Effector CD4-positive, alpha-beta T cell (primary cell): ENCODE data around the gene ZNF214. TPM values are rescaled to one million over a fixed set of nuclear protein-coding genes. Genes with fewer than 3 reads are reported as not detected.

Source experiments
- DNase-seq: peaks from one replicate; pipeline ENCODE4 v3.0.0-alpha.2; 2020
- total RNA-seq: gene quantifications from one replicate; lab custom pipeline; 2026; lab: John Stamatoyannopoulos, UW

ZNF214 gene
- not detected for total RNA-seq

DNA sequence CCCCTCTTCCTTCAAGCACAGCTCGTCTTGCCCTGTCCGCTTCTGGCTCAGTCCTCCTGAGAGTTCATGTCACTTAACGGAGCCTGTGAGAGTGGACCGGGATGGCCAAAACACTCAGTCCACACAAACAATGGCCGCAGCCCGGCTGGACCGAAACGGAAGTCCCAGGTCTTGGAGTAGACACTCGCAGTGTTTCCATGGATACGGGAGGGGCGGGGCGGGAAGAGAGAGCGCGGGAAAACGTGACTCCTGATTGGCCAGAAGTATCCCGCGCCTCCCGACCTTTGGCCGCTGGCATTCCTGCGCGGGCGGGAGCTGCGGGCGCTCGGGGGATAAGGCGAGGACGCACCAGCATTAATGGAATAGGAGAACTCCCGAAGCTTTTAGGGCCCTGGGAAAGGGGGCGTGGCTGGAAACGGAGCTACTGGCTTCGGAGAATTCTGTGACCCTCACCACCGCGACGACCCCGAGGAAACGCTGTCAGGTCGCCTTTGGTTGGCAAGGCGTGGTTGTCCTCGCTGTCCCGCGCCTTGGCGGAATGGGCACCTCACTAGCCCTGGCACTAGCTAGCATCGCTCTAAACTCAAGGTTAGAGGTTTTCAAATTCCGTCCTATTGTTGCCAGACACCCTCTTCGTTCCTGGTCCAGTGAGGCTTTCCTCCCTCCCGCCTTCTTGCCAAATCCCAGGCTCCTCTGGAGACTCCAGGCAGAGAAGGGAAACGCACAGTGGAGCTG, at the start of gene ZNF214, which contains the start of gene NLRP14:
ZNF214 (minus strand) TSS at position 164 of the 735 bp plus-strand sequence. CDS start 17,511 bp downstream, outside the sequence.
NLRP14 (plus strand) TSS at position 297 of the 735 bp plus-strand sequence. CDS start 18,108 bp downstream, outside the sequence.
- no peak for DNase-seq

DNA sequence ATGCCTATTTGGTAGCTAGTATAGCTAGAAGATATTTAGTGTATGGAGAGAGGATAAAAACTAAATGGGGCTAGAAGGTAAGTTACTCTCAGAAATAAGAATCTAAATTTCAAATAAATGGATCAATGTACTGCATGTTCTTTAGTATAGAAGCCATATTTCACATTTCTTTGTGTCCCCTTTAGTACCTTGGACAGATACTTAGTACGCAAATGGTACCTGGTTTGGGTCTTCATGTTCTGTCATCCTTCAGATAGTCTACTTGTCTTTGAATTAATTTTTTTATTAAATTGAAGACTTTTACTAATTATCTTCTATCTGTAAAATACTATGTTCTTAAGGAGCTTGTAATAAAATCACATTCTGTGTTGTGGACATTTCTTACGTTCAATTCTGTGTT, 42.4 kb upstream of the ZNF214 start:
- DNase-seq = no peak

DNA sequence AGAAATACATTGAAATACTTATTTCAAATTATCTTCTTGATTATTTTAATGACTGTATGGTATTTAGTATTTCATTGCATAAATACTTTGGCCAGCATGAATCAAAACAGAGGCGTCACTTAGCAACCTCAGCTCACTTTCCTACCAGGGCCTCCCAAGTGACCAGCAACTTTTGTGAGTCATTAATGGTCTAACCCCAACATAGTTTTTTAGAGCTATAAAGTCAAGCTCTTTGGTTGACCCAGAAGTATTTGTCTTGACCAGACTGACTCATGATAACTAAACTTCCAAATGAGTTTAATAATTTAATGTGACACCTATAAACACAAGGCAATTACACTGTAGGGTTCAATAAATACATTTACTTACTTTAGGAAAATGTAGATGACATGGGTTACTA, 40.7 kb upstream of the ZNF214 start:
- DNase-seq = no peak

DNA sequence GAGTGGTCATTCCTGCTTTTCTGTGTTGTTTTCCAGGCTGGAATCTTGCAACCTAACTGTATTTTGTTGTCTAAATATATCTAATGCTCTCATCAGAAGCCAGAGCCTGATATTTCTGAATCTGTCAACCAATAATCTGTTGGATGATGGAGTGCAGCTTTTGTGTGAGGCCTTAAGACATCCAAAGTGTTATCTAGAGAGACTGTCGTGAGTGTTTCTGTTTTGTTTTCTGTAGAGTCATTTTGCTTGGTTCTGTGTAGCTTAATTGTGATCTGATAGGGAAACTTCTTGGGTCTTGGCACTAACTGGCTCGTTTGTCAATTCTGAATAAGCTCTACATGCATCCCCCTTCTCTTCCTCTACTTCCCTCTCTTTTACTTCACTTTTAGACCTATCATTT, 37.5 kb upstream of the ZNF214 start:
- DNase-seq = no peak

DNA sequence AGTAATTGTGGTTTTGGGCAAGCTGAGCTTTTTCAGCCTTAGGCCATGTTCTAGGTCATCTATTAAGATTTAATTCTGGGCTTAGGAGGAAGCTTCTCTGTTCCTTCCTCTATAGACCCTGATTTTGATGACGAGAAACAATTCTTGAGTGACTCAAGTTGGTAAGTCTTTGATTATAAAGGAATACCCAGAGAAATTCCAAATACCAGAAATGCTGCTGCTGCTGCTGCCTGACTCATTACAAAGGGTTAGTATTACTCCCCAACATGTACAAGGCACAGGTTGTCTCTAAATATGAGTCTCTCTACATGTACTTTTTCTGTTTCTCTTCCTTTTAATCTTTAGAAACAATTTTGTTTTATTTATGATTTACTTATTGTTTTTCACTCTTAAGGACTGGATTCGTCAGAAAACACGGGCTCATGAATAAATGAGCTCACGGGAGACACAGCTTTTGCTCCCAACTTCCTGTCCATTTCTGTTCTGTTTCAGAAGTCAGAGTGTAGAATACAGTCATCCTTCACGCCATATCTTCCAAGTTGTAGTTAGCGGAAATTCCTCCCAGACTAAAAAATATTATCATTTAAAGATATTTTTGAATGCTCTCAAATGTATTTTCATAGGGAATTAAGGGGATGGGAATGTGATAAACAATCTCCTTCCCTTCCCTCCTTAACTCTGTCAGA, 36.8 kb upstream of the ZNF214 start:
- DNase-seq = no peak

DNA sequence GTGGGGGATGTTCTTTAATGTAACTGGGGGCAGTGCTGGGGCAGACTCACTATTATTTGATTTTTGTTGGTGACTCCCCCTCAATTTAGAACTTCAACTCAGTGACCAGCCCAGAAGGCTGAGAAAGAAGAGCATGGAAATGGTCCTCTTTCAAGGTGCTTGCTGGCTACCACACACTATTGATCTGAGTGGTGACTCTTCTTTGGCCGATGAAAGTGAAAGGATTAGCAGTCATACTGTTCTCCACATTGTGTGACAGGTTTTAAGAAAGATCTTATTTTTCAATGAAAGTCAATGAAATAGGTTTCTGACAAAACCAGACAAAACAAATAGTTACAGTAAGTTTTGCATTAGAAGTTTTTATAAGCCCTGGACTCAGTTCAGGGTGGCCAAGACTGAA, 30.0 kb upstream of the ZNF214 start:
- no peak for DNase-seq

DNA sequence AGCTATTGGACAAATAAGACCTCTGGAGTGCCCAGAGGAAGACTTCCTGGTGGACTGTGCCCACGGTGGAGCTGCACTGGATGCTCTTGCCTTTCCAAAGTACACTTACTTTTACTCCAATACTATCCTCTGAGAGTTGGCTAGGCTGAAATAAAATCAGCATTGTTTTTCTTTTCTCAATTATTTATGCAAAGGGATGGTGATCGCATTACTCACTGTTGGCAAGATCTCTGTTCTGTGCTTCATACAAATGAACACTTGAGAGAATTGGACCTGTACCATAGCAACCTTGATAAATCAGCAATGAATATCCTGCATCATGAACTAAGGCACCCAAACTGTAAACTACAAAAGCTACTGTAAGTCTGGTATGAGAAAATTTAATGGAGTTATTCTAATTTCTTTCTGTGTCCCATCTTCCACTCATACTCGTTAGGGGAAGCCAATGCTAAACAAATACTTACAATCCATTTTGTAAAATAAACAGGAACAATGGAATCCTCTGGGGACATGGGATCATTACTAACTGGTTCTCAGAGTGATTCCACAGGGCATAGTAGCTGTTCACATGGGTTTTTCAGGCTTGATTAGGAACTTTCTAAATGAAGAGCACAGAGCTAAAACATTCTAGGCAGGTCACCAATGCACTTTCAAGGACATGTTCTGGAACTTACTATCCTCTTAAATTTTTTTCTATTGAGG, 26.5 kb upstream of the ZNF214 start:
- DNase-seq = no peak

DNA sequence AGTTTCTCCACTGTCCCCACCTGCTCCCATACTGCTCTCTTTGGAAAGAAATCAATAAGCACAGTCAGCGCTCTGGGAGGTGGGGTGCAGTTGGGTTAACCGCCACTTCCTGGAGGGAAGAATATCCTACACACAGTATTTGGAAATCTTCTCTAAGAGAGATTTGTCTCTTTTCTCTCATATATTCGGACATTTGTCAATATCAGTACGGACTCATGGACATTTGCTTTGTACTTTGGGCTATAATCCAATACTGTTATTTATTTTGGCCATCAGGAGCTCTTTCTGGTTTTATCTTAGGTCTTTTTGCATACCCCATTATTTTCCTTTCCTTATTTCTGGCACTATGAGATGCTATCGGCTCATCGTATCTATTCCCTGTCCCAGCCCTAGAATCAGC, 13.9 kb upstream of the ZNF214 start:
- DNase-seq = no peak

DNA sequence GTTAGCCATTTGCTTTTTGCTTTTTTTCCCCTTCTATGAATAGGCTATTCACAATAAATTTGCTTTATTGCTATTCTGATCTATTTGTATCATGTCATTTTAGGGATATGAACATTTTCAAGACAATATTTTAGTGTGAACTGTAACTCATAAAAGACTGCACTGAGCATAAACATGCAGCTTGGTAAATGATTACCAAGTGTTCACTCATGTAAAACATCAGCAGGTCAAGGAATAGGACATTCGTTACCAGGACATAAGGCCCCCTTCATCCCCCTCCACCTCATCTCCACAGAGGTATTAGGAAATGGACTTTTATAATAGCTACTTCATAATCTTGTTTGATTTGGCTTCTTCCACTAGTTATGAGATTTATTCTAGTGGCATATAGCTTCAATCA, 12.5 kb upstream of the ZNF214 start:
- DNase-seq = no peak

DNA sequence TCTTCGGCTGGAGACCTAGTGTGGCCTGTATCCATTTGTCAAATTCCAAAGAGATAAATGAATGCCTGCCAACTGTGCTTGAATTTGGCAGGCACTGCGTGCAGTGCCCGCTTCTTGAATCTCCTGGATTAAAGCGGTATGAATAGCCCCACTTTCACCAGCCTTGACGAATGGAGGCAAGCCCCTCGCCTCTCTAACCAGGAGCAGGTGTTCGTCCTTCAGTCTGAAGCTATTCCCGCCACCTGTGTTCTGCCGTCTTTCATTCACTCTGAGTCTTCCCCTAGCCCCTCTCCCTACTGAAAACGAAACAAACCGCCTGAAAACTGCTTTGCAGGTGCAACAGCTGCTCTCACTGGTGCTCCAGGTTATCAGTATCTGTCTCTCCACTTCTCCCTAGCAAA, 11.3 kb upstream of the ZNF214 start:
- DNase-seq = no peak

DNA sequence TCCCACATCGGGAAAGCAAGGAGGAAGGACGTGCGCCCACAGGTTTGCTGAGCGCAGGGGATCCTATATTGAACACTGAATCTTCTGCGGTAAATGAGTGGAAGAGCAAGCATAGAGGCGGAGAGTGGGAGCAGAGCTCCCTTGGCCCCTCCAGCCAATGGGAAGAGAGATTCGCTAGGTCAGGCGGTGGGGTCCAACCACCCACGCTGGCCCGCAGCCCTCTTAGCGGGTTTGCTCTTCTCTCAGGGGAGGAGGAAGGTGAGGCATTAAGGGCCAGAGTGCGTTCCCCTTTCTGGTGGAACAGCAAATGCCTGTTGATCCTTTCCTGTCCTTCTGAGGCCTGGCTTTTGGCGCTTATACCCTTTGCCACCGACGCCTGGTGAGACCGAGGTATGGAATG, 10.7 kb upstream of the ZNF214 start:
- no peak for DNase-seq

DNA sequence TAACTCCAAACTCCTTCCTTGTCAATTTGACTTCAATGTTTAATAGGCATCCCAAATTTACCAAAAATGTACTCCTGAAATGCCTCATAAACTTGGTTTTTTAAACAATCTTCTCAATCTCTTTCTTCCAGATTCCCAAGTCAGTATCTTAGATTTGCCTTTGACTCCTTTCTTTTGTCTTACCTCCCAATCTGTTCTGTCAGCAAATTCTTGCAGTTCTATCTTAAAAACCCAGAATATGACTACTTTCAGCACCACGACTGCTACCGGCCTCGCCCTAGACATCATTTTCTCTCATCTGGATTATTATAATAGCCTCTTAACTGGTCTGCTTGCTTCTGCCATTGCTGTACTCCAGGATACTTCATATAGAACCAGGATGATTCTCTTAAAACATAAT, 8.0 kb upstream of the ZNF214 start:
- no peak for DNase-seq

DNA sequence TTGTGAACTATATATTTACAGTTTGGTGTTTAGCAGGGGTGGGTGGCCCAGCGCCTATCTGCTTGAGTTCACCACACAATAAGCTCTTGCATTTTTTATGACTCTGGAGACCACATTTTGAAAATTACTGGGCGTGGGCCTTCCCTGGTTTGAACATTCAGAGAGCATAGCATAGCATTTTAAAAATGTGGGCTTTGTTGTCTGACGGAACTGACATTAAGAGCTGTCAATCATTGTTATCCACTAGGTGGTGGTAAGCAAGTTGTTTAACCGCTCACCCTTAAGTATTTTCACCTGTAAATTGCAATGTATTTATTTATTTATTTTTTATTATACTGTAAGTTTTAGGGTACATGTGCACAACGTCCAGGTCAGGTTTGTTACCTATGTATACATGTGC, 1.2 kb upstream of the ZNF214 start:
- no peak for DNase-seq

DNA sequence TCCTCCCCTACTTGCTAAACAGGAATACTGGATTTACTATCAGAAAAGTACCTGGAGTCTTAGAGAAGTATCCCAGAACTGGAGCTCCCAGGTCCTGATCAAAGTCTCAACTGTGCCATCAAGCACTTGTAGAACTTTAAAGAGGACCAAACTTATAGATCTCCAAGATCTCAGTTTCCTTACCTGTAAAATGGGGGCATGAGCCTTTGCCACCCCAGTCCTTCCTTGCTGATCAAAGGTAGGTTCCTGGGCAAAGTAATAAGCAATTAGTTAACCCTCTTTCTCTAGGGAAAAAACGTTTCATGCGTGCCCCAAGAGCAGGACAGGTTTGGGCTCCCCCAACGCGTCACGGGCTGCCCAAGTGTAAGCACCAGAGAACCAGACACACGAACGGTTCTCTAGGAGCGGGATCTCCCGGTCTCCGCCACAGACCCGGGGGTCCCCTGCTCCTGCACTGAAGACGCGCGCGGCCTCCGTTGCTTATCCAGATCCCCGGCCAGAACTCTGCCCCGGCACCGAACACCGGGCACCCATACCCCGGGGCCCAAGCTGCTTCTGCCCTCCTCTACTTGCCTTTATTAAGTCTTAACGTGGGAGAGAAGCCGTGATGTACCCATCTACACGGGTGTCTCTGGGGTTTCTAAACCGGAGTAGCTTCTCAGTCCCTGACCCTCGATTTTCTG, 505 bp downstream of the ZNF214 start:
- no peak for DNase-seq

DNA sequence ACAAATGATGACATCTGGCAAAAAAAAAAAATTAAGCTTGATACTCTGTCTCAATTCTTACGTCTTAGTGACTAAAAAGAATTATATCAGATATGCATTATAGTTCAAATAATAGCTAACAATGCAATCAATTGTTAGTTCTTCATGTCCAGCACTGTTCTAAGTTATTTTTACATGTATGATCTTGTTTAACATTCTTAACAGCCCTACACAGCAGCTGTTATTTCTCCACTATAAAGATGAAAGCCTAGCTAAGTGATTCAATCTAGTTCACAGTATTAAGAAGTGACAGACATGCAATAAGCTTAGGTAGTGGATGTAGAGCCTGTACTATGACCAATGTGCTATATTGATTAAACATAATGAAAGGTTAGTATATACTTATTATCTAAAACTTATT, 4.1 kb downstream of the ZNF214 start:
- no peak for DNase-seq

DNA sequence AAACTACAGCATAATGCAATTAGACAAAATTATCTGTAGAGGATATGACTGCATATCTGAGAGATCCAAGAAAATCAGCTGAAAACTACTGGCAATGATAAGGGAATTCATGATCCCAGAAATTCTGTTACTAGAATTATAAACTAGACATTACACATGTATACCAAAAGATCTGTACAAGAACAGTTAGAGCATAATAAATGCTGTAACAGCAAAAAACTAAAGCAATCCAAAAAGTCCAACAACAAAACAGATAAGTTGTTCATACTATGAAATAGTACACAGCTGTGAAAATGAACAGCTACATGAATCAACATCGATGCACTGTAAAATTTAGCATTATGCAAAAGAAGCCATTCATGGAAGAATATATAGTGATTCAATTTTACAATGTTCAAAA, 6.0 kb downstream of the ZNF214 start:
- DNase-seq = no peak

DNA sequence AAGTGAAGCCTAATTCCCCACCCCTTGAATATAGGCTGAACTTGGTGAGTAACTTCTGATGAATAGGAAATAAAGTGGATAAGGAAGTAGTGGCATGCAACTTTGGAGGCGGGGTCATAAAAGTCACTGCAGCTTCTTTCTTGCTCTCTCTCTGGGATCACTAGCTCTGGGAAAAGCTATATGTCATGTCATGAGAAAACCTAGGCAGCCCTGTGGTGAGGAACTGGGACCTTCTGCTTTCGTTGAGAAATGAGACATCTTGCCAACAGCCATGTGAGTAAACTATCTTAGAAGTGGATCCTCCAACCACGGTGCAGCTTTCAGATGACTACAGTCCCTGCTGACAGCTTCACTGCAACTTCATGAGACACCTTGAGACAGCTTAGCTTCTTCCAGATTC, 15.7 kb downstream of the ZNF214 start:
- no peak for DNase-seq

DNA sequence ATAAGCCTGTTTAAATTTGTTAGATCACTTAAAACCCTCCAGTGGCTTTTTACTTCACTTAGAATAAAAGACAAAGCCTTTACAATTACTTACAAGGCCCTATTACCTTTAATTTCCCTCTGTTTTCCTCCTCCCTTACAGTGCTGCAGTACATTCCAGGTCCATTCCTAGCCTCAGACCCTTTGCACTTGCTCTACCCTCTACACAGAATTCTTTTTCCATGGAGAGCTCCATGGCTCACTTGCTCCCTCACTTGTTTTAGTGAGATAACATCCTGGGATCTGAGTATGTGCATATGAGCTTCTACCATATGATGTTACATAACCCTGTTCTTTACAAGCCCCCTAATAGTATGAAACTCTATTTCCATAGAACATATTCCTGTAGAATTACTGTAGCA, 24.4 kb downstream of the ZNF214 start:
- DNase-seq = no peak

DNA sequence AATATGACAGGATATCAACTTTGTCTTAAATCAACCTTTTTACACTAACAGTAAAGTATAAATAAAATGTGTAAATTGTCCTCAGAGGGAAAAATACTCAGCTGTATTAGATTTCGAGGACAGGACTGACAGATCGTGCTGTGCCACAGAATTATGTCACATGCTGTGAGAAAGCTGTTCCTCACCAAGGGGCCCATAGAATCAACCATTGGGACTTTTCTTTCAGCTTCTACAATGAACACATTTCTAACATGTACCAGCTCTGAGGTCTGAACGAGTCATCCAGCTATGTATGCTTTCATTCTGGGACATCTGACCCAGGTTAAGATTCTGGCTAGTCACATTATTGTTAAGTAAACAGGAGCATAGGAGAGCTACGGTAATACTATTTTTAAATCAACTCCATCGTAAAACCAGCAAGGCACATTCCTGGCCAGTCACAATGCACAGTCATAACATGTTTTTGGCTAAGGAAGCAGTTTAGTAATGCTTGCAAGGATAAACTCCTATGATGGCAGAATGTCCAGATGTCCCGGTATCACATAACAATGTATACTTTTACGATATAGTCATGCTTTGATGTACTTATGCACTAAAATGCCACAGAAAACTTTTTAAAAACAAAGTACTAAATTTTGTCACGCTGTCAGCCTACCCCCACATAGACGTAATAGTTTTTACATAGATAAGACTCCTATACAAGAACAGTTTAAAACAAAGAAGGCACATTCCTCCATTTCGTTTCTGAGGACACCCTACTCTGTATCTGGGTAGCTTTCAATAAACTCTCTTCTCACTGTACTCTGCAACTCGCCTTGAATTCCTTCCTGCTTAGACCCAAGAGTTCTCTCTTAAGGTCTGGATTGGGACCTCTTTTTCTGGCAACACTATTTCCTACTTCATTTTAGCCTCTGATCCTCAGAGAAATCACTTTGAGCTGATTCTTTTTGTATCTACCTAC, 27.4 kb downstream of the ZNF214 start:
- no peak for DNase-seq

DNA sequence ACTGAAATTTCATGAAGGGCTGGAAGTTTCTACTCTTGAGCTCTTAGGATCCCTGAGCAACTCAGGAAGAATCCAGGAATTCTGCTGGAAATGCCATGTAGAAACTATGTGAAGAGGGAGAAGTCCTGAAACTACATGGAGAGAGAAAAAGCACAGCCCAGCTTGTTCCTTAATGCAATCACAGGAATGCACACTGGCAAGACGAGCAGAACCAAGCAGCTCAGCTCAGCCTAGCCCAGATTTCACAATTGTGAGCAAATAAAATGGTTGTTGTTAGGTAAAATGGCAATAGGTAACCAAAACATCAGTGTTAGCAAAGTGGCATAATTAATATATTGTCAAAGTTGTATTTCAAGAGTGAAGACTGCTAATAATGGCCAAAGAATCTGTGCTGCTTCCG, 28.1 kb downstream of the ZNF214 start:
- DNase-seq = no peak

DNA sequence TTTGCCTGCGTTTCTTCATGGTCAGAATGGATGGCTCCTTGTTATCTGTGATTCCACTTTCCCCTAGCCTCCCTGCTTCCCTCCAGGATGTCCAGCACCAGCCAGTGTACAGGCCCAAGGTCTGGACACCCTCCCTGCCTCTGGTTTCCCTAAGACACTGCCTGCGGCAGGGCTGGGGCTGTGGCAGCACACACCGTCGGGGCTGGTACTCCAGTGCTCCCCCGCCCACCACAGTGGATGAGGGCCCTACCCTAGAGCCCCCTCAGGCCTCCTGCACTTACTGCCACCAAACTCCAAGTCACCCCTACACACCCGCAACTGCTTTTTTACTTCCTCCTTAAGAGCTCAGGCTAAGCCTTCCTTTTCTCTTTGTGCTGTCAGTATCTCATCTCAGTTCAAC, 28.9 kb downstream of the ZNF214 start:
- DNase-seq = no peak

DNA sequence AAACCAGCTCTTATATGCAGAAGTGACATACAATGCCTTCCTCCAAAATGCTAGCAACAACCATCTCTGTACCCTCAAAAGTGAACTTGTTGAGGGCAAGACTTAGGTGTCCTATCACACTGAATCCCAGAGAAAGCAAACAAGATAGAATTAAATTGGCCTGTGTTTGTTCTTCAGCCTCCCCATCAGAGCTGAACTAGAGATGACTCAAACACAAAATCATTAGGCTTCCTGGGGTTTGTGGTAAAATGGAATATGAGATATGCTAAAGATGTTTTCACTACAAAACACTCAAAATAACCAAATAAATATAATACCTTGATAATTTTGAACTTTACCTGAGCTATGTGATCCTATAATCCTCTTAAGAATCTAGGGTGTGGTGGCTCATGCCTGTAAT, 31.6 kb downstream of the ZNF214 start:
- DNase-seq = no peak
